Esophagus (tissue), 2 donors: ENCODE data around the gene UQCC3. TPM values are rescaled to one million over a fixed set of nuclear protein-coding genes. Genes with fewer than 3 reads are reported as not detected.

Experiments used
- H3K27ac ChIP-seq, 2 donors: one replicate each; pipeline ENCODE4 v1.5.1; 2013; ENCODE audit warnings: low read depth in 2 of 2, mild to moderate bottlenecking in 2 of 2, inconsistent platforms in 1 of 2, low read length in 1 of 2, moderate library complexity in 1 of 2
- H3K27me3 ChIP-seq, 2 donors: one replicate each; pipeline ENCODE4 v1.6.1; 2013; ENCODE audit warnings: low read length in 2 of 2, control low read depth in 1 of 2, mild to moderate bottlenecking in 1 of 2; ENCODE audit not compliant: insufficient read depth in 2 of 2, control insufficient read depth in 1 of 2
- H3K36me3 ChIP-seq, 2 donors: one replicate each; pipeline ENCODE4 v1.6.1; 2013; ENCODE audit warnings: low read length in 1 of 2; ENCODE audit not compliant: control insufficient read depth in 2 of 2, insufficient read depth in 2 of 2
- H3K4me1 ChIP-seq, 2 donors: one replicate each; pipeline ENCODE4 v1.6.1; 2013; ENCODE audit warnings: low read length in 1 of 2; ENCODE audit not compliant: control insufficient read depth in 2 of 2, insufficient read depth in 2 of 2
- H3K4me3 ChIP-seq, 2 donors: one replicate each; pipeline ENCODE4 v1.5.1; 2013; ENCODE audit warnings: low read length in 2 of 2, mild to moderate bottlenecking in 2 of 2, low read depth in 1 of 2, moderate library complexity in 1 of 2
- H3K9me3 ChIP-seq, 2 donors: one replicate each; pipeline ENCODE4 v1.6.1; 2013; ENCODE audit warnings: mild to moderate bottlenecking in 2 of 2, low read depth in 1 of 2, low read length in 1 of 2, moderate library complexity in 1 of 2; ENCODE audit not compliant: control insufficient read depth in 2 of 2, insufficient read depth in 1 of 2
- WGBS, 2 donors: extraction: QIAGEN DNeasy Blood & Tissue Kit; methylation state at CpG; one replicate each; pipeline ENCODE4 v1.1.7; 2013; 5-methylcytosine and 5-hydroxymethylcytosine counted together
- polyA plus RNA-seq, 2 donors: library from polyadenylated mRNA; stranded (reverse); fragments of 200-250 nt; gene quantifications; one replicate each; pipeline ENCODE4 v1.2.3, GENCODE V29; 2013
- donor health status: healthy with polysubstance abuse.
- donor health status: Bipolar disorder and iron deficiency.

The UQCC3 gene
- 10 to 100 TPM; 16.5 to 23.2 TPM for polyA plus RNA-seq

- H3K27me3 ChIP-seq = no peaks in the 10 kb centered on the region
- peaks cover 3 to 6% of the 10 kb centered on the region in 2 donors for H3K36me3 ChIP-seq
- peaks cover 0 to 3% of the 10 kb centered on the region in 2 donors for H3K4me1 ChIP-seq
- H3K4me3 ChIP-seq = peak within 1 kb of the TSS; percentile 87 to 92
- peak within 1 kb of the TSS; percentile 93 to 97 for H3K27ac ChIP-seq
- 0% methylated on average over 58 to 59 of the region's 59 CpGs for WGBS, 2 donors
- H3K9me3 ChIP-seq = no peaks in the 10 kb centered on the region
Observed at GRCh38 chr11:62671608-62672389, at the start of gene UQCC3, which contains the start of gene LBHD1. UQCC3 (plus strand) TSS chr11:62671673; CDS start chr11:62671746, 73 bp downstream. LBHD1 (minus strand) TSS chr11:62672267; CDS start chr11:62670031, 2,236 bp downstream.

GRCh38 chr11:62622476-62623089 lies 48.9 kb upstream of the UQCC3 start:
- WGBS, 2 donors = 80 to 82% methylated on average over 7 of the region's 7 CpGs
- Histone ChIP-seq H3K36me3 (peaks cover 17 to 21% of the 10 kb centered on the region in 2 donors), H3K27ac (peak overlapping the region; percentile 92 to 98), H3K27me3 (no peaks in the 10 kb centered on the region), H3K9me3 (no peaks in the 10 kb centered on the region), H3K4me3 (no peak overlapping the region), H3K4me1 (peaks cover 0 to 5% of the 10 kb centered on the region in 2 donors)

- no peaks in the 10 kb centered on the region for H3K27me3 ChIP-seq
- peaks cover 50 to 57% of the 10 kb centered on the region in 2 donors for H3K36me3 ChIP-seq
- WGBS, 2 donors = 84 to 91% methylated on average over 3 of the region's 3 CpGs
- no peak overlapping the region for H3K4me3 ChIP-seq
- H3K9me3 ChIP-seq = peaks cover 0 to 2% of the 10 kb centered on the region in 2 donors
- no peak overlapping the region for H3K27ac ChIP-seq
- no peaks in the 10 kb centered on the region for H3K4me1 ChIP-seq
Observed at GRCh38 chr11:62627713-62628112, 43.8 kb upstream of the UQCC3 start.

- Histone ChIP-seq H3K9me3 (peaks cover 0 to 2% of the 10 kb centered on the region in 2 donors), H3K27ac (peak overlapping the region in 1 of 2 donors; percentile 17), H3K36me3 (peaks cover 43 to 56% of the 10 kb centered on the region in 2 donors), H3K4me1 (no peaks in the 10 kb centered on the region), H3K27me3 (no peaks in the 10 kb centered on the region), H3K4me3 (no peak overlapping the region)
- WGBS, 2 donors = 79 to 84% methylated on average over 6 of the region's 6 CpGs
Observed at GRCh38 chr11:62632492-62632891, 39.0 kb upstream of the UQCC3 start.

- H3K27ac ChIP-seq = no peak overlapping the region
- no peaks in the 10 kb centered on the region for H3K9me3 ChIP-seq
- peaks cover 10 to 20% of the 10 kb centered on the region in 2 donors for H3K36me3 ChIP-seq
- no peaks in the 10 kb centered on the region for H3K27me3 ChIP-seq
- H3K4me1 ChIP-seq = peaks cover 0 to 11% of the 10 kb centered on the region in 2 donors
- no peak overlapping the region for H3K4me3 ChIP-seq
- 84% methylated on average over 8 of the region's 8 CpGs for WGBS, 2 donors
Observed at GRCh38 chr11:62644220-62644619, 27.3 kb upstream of the UQCC3 start.

- peak overlapping the region; percentile 82 to 85 for H3K4me3 ChIP-seq
- H3K36me3 ChIP-seq = peaks cover 10 to 25% of the 10 kb centered on the region in 2 donors
- peak overlapping the region in 1 of 2 donors; percentile 94 for H3K27ac ChIP-seq
- no peaks in the 10 kb centered on the region for H3K9me3 ChIP-seq
- H3K4me1 ChIP-seq = peaks cover 0 to 11% of the 10 kb centered on the region in 2 donors
- 12 to 13% methylated on average over 11 of the region's 11 CpGs for WGBS, 2 donors
- H3K27me3 ChIP-seq = no peaks in the 10 kb centered on the region
Observed at GRCh38 chr11:62645671-62645945, 25.9 kb upstream of the UQCC3 start.

GRCh38 chr11:62645946-62646824 lies 25.3 kb upstream of the UQCC3 start, which contains the start of gene GANAB:
GANAB (minus strand) TSS chr11:62646613; CDS start chr11:62646599, 14 bp downstream.
- Histone ChIP-seq H3K9me3 (no peaks in the 10 kb centered on the region), H3K27me3 (no peaks in the 10 kb centered on the region), H3K36me3 (peaks cover 10 to 25% of the 10 kb centered on the region in 2 donors), H3K4me3 (peak within 1 kb of the TSS; percentile 82 to 85), H3K27ac (peak within 1 kb of the TSS; percentile 90 to 94), H3K4me1 (peaks cover 0 to 11% of the 10 kb centered on the region in 2 donors)
- 0% methylated on average over 67 to 73 of the region's 73 CpGs for whole genome bisulfite sequencing, 2 donors

GRCh38 chr11:62646825-62647608 lies 24.5 kb upstream of the UQCC3 start:
- peaks cover 0 to 11% of the 10 kb centered on the region in 2 donors for H3K4me1 ChIP-seq
- no peaks in the 10 kb centered on the region for H3K9me3 ChIP-seq
- peaks cover 10 to 25% of the 10 kb centered on the region in 2 donors for H3K36me3 ChIP-seq
- H3K27me3 ChIP-seq = no peaks in the 10 kb centered on the region
- WGBS, 2 donors = 60% methylated on average over 32 of the region's 32 CpGs
- H3K4me3 ChIP-seq = no peak overlapping the region
- peak overlapping the region; percentile 74 for H3K27ac ChIP-seq
